Breast epithelium (tissue), 3 donors: ENCODE data around the gene TTBK2.

Experiments used
- POLR2A ChIP-seq: fragments of 450-650 bp; IDR thresholded peaks from one replicate; pipeline ENCODE4 v1.6.1; 2016; ENCODE audit warnings: antibody characterized with exemption, mild to moderate bottlenecking, moderate library complexity
- POLR2AphosphoS5 ChIP-seq, 3 donors: sonication (generic); formaldehyde crosslinking; IDR thresholded peaks; one replicate each; pipeline ENCODE4 v1.6.1; 2017; ENCODE audit warnings: antibody characterized with exemption in 3 of 3
- TF ChIP-seq, protein P1 (sequence below), 3 donors: fragments of 450-650 bp; IDR thresholded peaks; one replicate each; pipeline ENCODE4 v1.5.1; 2016 to 2017; ENCODE audit warnings: antibody characterized with exemption in 3 of 3, mild to moderate bottlenecking in 3 of 3, moderate library complexity in 3 of 3

DNA sequence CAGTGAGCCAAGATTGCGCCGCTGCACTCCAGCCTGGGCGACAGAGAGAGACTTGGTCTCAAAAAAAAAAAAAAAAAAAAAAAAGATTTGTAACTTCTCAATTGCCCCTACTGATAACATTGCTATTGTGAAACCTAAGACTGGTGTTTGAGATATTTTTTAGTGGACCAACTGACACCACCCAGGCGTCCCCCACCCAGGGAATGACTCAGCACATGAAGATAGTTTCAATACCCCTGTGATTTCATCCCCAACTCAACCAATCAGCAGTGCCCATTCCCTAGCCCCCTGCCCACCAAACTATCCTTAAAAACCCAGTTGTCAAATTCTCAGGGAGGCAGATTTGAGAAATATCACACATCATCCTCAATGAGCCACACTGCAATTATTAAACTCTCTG, 76.9 kb downstream of the TTBK2 start:
- TF ChIP-seq, protein P1, sequence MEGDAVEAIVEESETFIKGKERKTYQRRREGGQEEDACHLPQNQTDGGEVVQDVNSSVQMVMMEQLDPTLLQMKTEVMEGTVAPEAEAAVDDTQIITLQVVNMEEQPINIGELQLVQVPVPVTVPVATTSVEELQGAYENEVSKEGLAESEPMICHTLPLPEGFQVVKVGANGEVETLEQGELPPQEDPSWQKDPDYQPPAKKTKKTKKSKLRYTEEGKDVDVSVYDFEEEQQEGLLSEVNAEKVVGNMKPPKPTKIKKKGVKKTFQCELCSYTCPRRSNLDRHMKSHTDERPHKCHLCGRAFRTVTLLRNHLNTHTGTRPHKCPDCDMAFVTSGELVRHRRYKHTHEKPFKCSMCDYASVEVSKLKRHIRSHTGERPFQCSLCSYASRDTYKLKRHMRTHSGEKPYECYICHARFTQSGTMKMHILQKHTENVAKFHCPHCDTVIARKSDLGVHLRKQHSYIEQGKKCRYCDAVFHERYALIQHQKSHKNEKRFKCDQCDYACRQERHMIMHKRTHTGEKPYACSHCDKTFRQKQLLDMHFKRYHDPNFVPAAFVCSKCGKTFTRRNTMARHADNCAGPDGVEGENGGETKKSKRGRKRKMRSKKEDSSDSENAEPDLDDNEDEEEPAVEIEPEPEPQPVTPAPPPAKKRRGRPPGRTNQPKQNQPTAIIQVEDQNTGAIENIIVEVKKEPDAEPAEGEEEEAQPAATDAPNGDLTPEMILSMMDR (IDR thresholded peaks at IDR 0.05), result no peak
- TF ChIP-seq POLR2A, result no peak
- TF ChIP-seq POLR2AphosphoS5 (IDR thresholded peaks at IDR 0.05), result no peak
